HepG2 (cell line): Measurements from ENCODE around the gene HECTD1. TPM values are rescaled to one million over a fixed set of nuclear protein-coding genes. Genes with fewer than 3 reads are reported as not detected.
A peak's percentile ranks its signal among the peaks of the same experiment; 100 is the strongest.

Source experiments
- ATF4 ChIP-seq, 2 experiments: fragments of 450-650 bp in 1 of 2; sonication (generic) in 1 of 2; formaldehyde crosslinking; IDR thresholded peaks; 2 replicates each; pipeline versions ENCODE4 v1.5.0 to v1.8.0; 2020 to 2022; ENCODE audit warnings: mild to moderate bottlenecking in 1 of 2, missing genetic modification reagents in 1 of 2
- CBX5 ChIP-seq: sonication (generic); formaldehyde crosslinking; IDR thresholded peaks from 2 replicates; pipeline ENCODE4 v1.4.0; 2020; ENCODE audit warnings: missing genetic modification reagents, borderline replicate concordance
- HMG20B ChIP-seq: conservative IDR thresholded peaks from 2 replicates; pipeline ENCODE4 v1.6.1; 2016; ENCODE audit warnings: missing genetic modification reagents, missing compliant biosample characterization
- HNF1A ChIP-seq, 2 experiments: sonication (generic) in 1 of 2; formaldehyde crosslinking in 1 of 2; IDR thresholded peaks; 2 replicates each; pipeline versions ENCODE4 v1.4.0 to v1.6.1; 2016 to 2020; ENCODE audit warnings: borderline replicate concordance in 1 of 2, low read depth in 1 of 2, mild to moderate bottlenecking in 1 of 2, missing genetic modification reagents in 1 of 2
- ISL2 ChIP-seq: sonication (generic); formaldehyde crosslinking; IDR thresholded peaks from 2 replicates; pipeline ENCODE4 v1.5.0; 2020; ENCODE audit warnings: missing genetic modification reagents
- KDM6A ChIP-seq: IDR thresholded peaks from 2 replicates; pipeline ENCODE4 v1.6.1; 2016; ENCODE audit warnings: low read depth
- MATR3 ChIP-seq: sonication (generic); formaldehyde crosslinking; IDR thresholded peaks from 2 replicates; pipeline ENCODE4 v1.4.0; 2020; ENCODE audit warnings: missing genetic modification reagents
- NR2C2 ChIP-seq: sonication (generic); formaldehyde crosslinking; IDR thresholded peaks from 2 replicates; pipeline ENCODE4 v1.4.0; 2020; ENCODE audit warnings: missing genetic modification reagents, mild to moderate bottlenecking, moderate library complexity, borderline replicate concordance
- PATZ1 ChIP-seq: sonication (generic); formaldehyde crosslinking; IDR thresholded peaks from 2 replicates; pipeline ENCODE4 v1.4.0; 2020; ENCODE audit warnings: missing genetic modification reagents
- REPIN1 ChIP-seq: sonication (generic); formaldehyde crosslinking; IDR thresholded peaks from 2 replicates; pipeline ENCODE4 v1.8.0; 2022; ENCODE audit warnings: missing genetic modification reagents, low read depth, mild to moderate bottlenecking, borderline replicate concordance
- RNF2 ChIP-seq: fragments of 450-650 bp; conservative IDR thresholded peaks from 2 replicates; pipeline ENCODE4 v1.6.1; 2016; ENCODE audit warnings: low read depth
- SMC3 ChIP-seq: IDR thresholded peaks from 2 replicates; pipeline ENCODE4 v1.6.1; 2011; ENCODE audit warnings: low read length, improper control_type of control experiment
- ZBTB1 ChIP-seq: sonication (generic); formaldehyde crosslinking; IDR thresholded peaks from 2 replicates; pipeline ENCODE4 v1.4.0; 2020; ENCODE audit warnings: missing genetic modification reagents, borderline replicate concordance
- ZBTB7A ChIP-seq: sonication (generic); formaldehyde crosslinking; IDR thresholded peaks from 2 replicates; pipeline ENCODE4 v1.8.0; 2022; ENCODE audit warnings: mild to moderate bottlenecking, missing genetic modification reagents
- ZNF224 ChIP-seq: sonication (generic); formaldehyde crosslinking; IDR thresholded peaks from 2 replicates; pipeline ENCODE4 v1.5.0; 2020; ENCODE audit warnings: mild to moderate bottlenecking, missing genetic modification reagents
- ZNF251 ChIP-seq: sonication (generic); formaldehyde crosslinking; IDR thresholded peaks from 2 replicates; pipeline ENCODE4 v1.9.0; 2021; ENCODE audit warnings: mild to moderate bottlenecking, missing genetic modification reagents
- ZNF44 ChIP-seq: sonication (generic); formaldehyde crosslinking; IDR thresholded peaks from 2 replicates; pipeline ENCODE4 v1.5.1; 2020; ENCODE audit warnings: mild to moderate bottlenecking, missing genetic modification reagents
- ZNF564 ChIP-seq: sonication (generic); formaldehyde crosslinking; IDR thresholded peaks from 2 replicates; pipeline ENCODE4 v1.8.1; 2023; ENCODE audit warnings: mild to moderate bottlenecking, missing genetic modification reagents
- polyA plus RNA-seq, 8 experiments: library from polyadenylated mRNA; depleted of rRNA in 3 of 8; stranded (reverse) in 7 of 8; unstranded in 1 of 8; fragments of >200 nt; fragmentation: Illumina TruSeq in 4 of 8; extraction: Trizol in 4 of 8; gene quantifications; 2 replicates each; pipeline versions ENCODE4 v1.2.1 to v1.2.3, GENCODE V29; 2011 to 2016; ENCODE audit warnings: low read depth in 4 of 8, missing spikeins in 1 of 8, mixed read lengths in 1 of 8; ENCODE audit not compliant: insufficient read depth in 1 of 8
- total RNA-seq, 5 experiments: library from RNA; depleted of rRNA; stranded (reverse); fragments of >200 nt; fragmentation: Illumina TruSeq; extraction: Trizol; gene quantifications; 2 replicates each; pipeline ENCODE4 v1.2.3, GENCODE V29; 2016; ENCODE audit warnings: low read depth in 1 of 5
- TF ChIP-seq, protein P1 (sequence below): sonication (generic); formaldehyde crosslinking; IDR thresholded peaks from 2 replicates; pipeline ENCODE4 v1.4.0; 2020; ENCODE audit warnings: missing genetic modification reagents

The HECTD1 gene
- total and polyA plus RNA-seq, 2 of the 13 experiments (the other 11 are each of a cell fraction or from before 2014, with no cell fraction given): 312 to 560 TPM

GRCh38 chr14:31207755-31208545, at the start of gene HECTD1 (continued):
- TF ChIP-seq, protein P1, sequence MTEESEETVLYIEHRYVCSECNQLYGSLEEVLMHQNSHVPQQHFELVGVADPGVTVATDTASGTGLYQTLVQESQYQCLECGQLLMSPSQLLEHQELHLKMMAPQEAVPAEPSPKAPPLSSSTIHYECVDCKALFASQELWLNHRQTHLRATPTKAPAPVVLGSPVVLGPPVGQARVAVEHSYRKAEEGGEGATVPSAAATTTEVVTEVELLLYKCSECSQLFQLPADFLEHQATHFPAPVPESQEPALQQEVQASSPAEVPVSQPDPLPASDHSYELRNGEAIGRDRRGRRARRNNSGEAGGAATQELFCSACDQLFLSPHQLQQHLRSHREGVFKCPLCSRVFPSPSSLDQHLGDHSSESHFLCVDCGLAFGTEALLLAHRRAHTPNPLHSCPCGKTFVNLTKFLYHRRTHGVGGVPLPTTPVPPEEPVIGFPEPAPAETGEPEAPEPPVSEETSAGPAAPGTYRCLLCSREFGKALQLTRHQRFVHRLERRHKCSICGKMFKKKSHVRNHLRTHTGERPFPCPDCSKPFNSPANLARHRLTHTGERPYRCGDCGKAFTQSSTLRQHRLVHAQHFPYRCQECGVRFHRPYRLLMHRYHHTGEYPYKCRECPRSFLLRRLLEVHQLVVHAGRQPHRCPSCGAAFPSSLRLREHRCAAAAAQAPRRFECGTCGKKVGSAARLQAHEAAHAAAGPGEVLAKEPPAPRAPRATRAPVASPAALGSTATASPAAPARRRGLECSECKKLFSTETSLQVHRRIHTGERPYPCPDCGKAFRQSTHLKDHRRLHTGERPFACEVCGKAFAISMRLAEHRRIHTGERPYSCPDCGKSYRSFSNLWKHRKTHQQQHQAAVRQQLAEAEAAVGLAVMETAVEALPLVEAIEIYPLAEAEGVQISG (CRISPR knock-in tag): peak; percentile 97
- TF ChIP-seq ZBTB1 (CRISPR knock-in tag) (no peak; the same call in 1 of the 2 replicates), ZNF564 (CRISPR knock-in tag) (peak; percentile 93; the same call in 1 of the 2 replicates), ZNF251 (peak; percentile 99), PATZ1 (peak; percentile 96), KDM6A (CRISPR knock-in tag) (no peak), ZNF224 (CRISPR knock-in tag) (peak; percentile 99), RNF2 (peak; percentile 98), CBX5 (CRISPR knock-in tag) (peak; percentile 100), NR2C2 (CRISPR knock-in tag) (peak; percentile 82), ZBTB7A (CRISPR knock-in tag) (peak; percentile 98), ISL2 (CRISPR knock-in tag) (peak; percentile 79), ZNF44 (peak; percentile 99), HMG20B (peak; percentile 89), HNF1A (IDR thresholded peaks at IDR 0.05; ENCODE audit: low read depth) (peak; percentile 29; the same call in 1 of the 2 replicates), HNF1A (CRISPR knock-in tag; IDR thresholded peaks at IDR 0.05; ENCODE audit: borderline replicate concordance) (peak; percentile 88), ATF4 (CRISPR knock-in tag; IDR thresholded peaks at IDR 0.05) (peak in 1 of 2 experiments; percentile 89; a peak in 2 of 4 replicates), MATR3 (CRISPR knock-in tag) (no peak), REPIN1 (CRISPR knock-in tag) (peak; percentile 100), SMC3 (peak; percentile 27; the same call in 1 of the 2 replicates)
